Measurements from ENCODE around the gene PHF11. TPM values are rescaled to one million over a fixed set of nuclear protein-coding genes. Genes with fewer than 3 reads are reported as not detected.
"Not testable (repeated sequence)": the region's sequence is repeated elsewhere in the genome, so short reads cannot be mapped to it uniquely, and the experiment has no call there.

PHF11 gene
- polyA plus RNA-seq, 2 donors = 24.5 to 55.4 TPM

DNA sequence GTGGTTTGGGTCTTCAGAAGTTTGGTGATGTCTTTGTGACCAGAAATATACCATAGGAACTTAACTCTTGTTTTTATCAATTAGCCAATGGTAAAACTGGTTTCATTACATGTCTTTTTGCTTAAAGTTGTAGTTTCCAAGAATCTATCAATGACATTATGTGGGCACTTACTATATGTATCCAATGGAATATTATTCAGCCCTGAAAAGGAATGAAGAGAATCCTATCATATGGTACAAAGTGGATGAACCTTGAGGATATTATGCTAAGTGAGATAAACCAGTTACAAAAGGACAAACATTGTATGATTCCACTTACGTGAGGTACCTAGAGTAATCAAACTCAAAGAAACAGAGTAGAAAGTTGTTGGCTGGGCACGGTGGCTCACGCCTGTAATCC is 63.3 kb downstream of the PHF11 start:
- no peaks in the 10 kb centered on the region for H3K9me3 ChIP-seq (ENCODE audit: control insufficient read depth in 2 of 2, insufficient read depth in 1 of 2, low read depth in 1 of 2, low read length in 1 of 2)
- no peak overlapping the region for H3K27ac ChIP-seq (ENCODE audit: low read depth in 2 of 2, low read length in 1 of 2)
- H3K36me3 ChIP-seq (ENCODE audit: control insufficient read depth in 2 of 2, insufficient read depth in 2 of 2, low read length in 1 of 2) = peaks cover 0 to 3% of the 10 kb centered on the region in 2 donors
- no peaks in the 10 kb centered on the region for H3K27me3 ChIP-seq (ENCODE audit: control insufficient read depth in 1 of 2, insufficient read depth in 2 of 2, low read length in 2 of 2)
- WGBS, 2 donors = 98 to 99% methylated on average over 3 of the region's 3 CpGs
- H3K4me1 ChIP-seq (ENCODE audit: control insufficient read depth in 2 of 2, insufficient read depth in 2 of 2, low read length in 1 of 2) = no peaks in the 10 kb centered on the region
- H3K4me3 ChIP-seq (ENCODE audit: low read depth in 1 of 2, low read length in 2 of 2) = no peak overlapping the region

DNA sequence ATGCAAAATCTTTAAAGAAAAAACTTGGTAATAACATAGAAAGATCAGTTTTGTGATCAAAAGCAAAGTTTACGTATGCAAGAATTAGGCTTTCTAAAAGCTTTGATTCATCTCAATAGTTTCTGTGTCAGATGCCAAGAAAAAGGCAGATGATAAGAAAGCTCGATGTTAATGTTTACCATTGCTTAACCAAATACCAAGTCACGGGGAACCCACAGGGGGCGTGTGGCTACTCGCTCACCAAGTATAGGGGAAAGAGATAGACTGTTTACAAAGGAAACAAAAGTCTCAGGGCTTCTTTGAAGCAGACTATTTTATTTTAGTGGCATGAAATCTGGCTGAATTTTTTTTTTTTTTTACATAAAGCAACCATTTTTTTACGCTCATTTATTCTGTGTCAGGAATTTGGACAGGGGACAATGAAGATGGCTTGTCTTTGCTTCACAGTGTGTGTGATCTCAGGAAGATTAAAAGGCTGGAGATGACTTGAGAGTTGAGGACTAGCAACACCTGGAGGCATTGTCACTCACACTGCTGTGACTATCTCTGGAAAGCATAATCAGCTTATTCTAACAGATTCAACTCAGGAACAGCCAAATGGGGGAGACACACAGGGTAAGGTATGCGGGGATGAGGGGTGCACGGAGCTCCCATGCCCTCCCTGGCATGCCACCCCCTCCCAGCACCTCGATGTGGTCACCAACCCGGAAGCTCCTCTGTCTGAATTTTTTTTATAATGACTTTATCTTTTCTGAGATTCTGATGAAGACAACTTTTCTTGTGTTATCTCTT is 64.7 kb downstream of the PHF11 start:
- Histone ChIP-seq H3K4me3 (ENCODE audit: low read depth in 1 of 2, low read length in 2 of 2) (no peak overlapping the region), H3K9me3 (ENCODE audit: control insufficient read depth in 2 of 2, insufficient read depth in 1 of 2, low read depth in 1 of 2, low read length in 1 of 2) (no peaks in the 10 kb centered on the region), H3K4me1 (ENCODE audit: control insufficient read depth in 2 of 2, insufficient read depth in 2 of 2, low read length in 1 of 2) (no peaks in the 10 kb centered on the region), H3K27me3 (ENCODE audit: control insufficient read depth in 1 of 2, insufficient read depth in 2 of 2, low read length in 2 of 2) (no peaks in the 10 kb centered on the region), H3K27ac (ENCODE audit: low read depth in 2 of 2, low read length in 1 of 2) (no peak overlapping the region), H3K36me3 (ENCODE audit: control insufficient read depth in 2 of 2, insufficient read depth in 2 of 2, low read length in 1 of 2) (no peaks in the 10 kb centered on the region)
- WGBS, 2 donors = 41 to 42% methylated on average over 10 of the region's 10 CpGs

DNA sequence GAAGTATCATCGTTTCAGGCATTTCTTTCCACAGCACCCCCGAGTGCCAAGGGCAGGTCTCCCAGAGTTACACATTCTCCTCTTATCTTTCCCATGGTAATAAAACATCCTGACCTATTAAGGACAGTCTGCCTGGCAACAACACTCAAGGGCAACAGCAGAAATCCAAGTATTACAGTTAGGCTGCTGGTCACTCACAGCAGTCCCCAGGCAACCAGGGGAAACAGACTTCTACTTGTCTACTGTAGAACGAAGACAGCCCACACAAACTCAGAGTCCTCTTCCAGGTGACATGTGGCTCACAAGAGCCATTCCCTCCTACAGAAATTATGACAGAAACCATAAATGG is 65.3 kb downstream of the PHF11 start:
- Histone ChIP-seq H3K27ac (ENCODE audit: low read depth in 2 of 2, low read length in 1 of 2) (no peak overlapping the region), H3K9me3 (ENCODE audit: control insufficient read depth in 2 of 2, insufficient read depth in 1 of 2, low read depth in 1 of 2, low read length in 1 of 2) (no peaks in the 10 kb centered on the region), H3K4me1 (ENCODE audit: control insufficient read depth in 2 of 2, insufficient read depth in 2 of 2, low read length in 1 of 2) (no peaks in the 10 kb centered on the region), H3K27me3 (ENCODE audit: control insufficient read depth in 1 of 2, insufficient read depth in 2 of 2, low read length in 2 of 2) (no peaks in the 10 kb centered on the region), H3K4me3 (ENCODE audit: low read depth in 1 of 2, low read length in 2 of 2) (no peak overlapping the region), H3K36me3 (ENCODE audit: control insufficient read depth in 2 of 2, insufficient read depth in 2 of 2, low read length in 1 of 2) (no peaks in the 10 kb centered on the region)
- WGBS, 2 donors = 64 to 67% methylated on average over 3 of the region's 3 CpGs

DNA sequence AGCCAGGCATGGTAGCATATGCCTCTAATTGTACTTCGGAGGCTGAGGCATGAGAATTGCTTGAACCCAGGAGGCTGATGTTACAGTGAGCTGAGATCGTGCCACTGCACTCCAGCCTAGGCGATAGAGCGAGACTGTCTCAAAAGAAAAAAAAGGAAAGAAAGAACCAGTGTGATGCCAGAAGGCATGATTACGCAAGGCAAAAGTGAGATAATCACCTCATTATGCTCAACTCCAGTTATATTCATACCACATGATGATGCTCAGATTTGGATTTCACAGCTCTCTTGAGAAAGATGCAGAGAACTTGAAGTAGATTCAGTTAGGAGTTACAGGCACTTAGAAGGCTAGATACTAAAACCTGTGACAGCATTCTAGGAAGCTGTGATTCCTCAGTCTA is 67.8 kb downstream of the PHF11 start:
- Histone ChIP-seq H3K9me3 (ENCODE audit: control insufficient read depth in 2 of 2, insufficient read depth in 1 of 2, low read depth in 1 of 2, low read length in 1 of 2) (no peaks in the 10 kb centered on the region), H3K4me3 (ENCODE audit: low read depth in 1 of 2, low read length in 2 of 2) (no peak overlapping the region), H3K36me3 (ENCODE audit: control insufficient read depth in 2 of 2, insufficient read depth in 2 of 2, low read length in 1 of 2) (no peaks in the 10 kb centered on the region), H3K4me1 (ENCODE audit: control insufficient read depth in 2 of 2, insufficient read depth in 2 of 2, low read length in 1 of 2) (no peaks in the 10 kb centered on the region), H3K27me3 (ENCODE audit: control insufficient read depth in 1 of 2, insufficient read depth in 2 of 2, low read length in 2 of 2) (no peaks in the 10 kb centered on the region), H3K27ac (ENCODE audit: low read depth in 2 of 2, low read length in 1 of 2) (no peak overlapping the region)
- WGBS, 2 donors = 71 to 86% methylated on average over 5 of the region's 5 CpGs

DNA sequence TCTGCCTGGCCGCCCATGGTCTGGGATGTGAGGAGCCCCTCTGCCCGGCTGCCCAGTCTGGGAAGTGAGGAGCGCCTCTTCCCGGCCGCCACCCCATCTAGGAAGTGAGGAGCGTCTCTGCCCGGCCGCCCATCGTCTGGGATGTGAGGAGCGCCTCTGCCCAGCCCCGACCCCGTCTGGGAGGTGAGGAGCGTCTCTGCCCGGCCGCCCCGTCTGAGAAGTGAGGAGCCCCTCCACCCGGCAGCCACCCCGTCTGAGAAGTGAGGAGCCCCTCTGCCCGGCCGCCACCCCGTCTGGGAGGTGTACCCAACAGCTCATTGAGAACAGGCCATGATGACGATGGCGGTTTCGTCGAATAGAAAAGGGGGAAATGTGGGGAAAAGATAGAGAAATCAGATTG is 69.7 kb downstream of the PHF11 start:
- H3K36me3 ChIP-seq (ENCODE audit: control insufficient read depth in 2 of 2, insufficient read depth in 2 of 2, low read length in 1 of 2); H3K9me3 ChIP-seq (ENCODE audit: control insufficient read depth in 2 of 2, insufficient read depth in 1 of 2, low read depth in 1 of 2, low read length in 1 of 2); H3K4me1 ChIP-seq (ENCODE audit: control insufficient read depth in 2 of 2, insufficient read depth in 2 of 2, low read length in 1 of 2); H3K27ac ChIP-seq (ENCODE audit: low read depth in 2 of 2, low read length in 1 of 2); H3K4me3 ChIP-seq (ENCODE audit: low read depth in 1 of 2, low read length in 2 of 2); H3K27me3 ChIP-seq (ENCODE audit: control insufficient read depth in 1 of 2, insufficient read depth in 2 of 2, low read length in 2 of 2): not testable (repeated sequence)
- WGBS, 2 donors = 98 to 99% methylated on average over 9 to 24 of the region's 25 CpGs

DNA sequence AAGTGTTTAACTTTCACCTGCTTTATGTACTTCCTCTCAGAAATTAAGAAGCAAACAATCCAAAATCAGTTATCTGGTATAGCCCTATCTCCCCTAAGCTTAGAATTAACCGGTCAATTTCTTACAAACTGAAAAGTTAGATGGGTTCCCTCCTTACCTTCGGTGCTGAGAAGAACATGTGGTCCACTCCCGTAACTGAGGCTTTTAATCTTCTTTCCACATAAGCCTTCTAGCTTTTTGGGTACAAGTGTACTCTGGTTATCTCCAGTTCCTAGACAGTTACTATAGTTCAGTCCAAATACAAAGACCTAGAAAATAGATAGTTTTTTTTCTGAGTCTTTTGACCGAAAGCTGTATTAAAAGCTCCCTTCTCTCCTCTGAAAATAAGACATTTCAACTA is 70.7 kb downstream of the PHF11 start:
- Histone ChIP-seq H3K9me3 (ENCODE audit: control insufficient read depth in 2 of 2, insufficient read depth in 1 of 2, low read depth in 1 of 2, low read length in 1 of 2) (no peaks in the 10 kb centered on the region), H3K4me1 (ENCODE audit: control insufficient read depth in 2 of 2, insufficient read depth in 2 of 2, low read length in 1 of 2) (peaks cover 0 to 2% of the 10 kb centered on the region in 2 donors), H3K27me3 (ENCODE audit: control insufficient read depth in 1 of 2, insufficient read depth in 2 of 2, low read length in 2 of 2) (no peaks in the 10 kb centered on the region), H3K4me3 (ENCODE audit: low read depth in 1 of 2, low read length in 2 of 2) (no peak overlapping the region), H3K36me3 (ENCODE audit: control insufficient read depth in 2 of 2, insufficient read depth in 2 of 2, low read length in 1 of 2) (no peaks in the 10 kb centered on the region), H3K27ac (ENCODE audit: low read depth in 2 of 2, low read length in 1 of 2) (no peak overlapping the region)
- 93 to 97% methylated on average over 4 of the region's 4 CpGs for WGBS, 2 donors

DNA sequence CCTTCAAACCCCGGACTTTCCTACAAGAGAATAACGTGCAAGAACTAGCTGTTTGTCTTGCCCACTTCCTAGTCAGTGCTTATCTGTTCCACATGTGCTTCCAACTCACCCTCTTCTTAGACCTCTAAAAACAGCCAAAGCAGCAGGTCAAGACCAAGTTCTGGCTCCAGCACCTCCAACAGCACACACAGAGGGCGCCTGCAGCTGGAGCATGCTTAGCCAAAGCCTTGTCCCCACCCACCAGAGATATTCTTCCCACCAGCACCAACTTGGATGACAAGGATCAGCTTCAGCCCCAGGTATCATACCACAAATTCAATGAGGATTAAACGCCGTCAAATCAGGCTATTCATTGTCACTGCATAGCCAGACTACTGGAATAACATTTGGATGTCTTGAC is 71.7 kb downstream of the PHF11 start:
- WGBS, 2 donors = 59 to 73% methylated on average over 5 of the region's 5 CpGs
- no peaks in the 10 kb centered on the region for H3K27me3 ChIP-seq (ENCODE audit: control insufficient read depth in 1 of 2, insufficient read depth in 2 of 2, low read length in 2 of 2)
- no peak overlapping the region for H3K27ac ChIP-seq (ENCODE audit: low read depth in 2 of 2, low read length in 1 of 2)
- no peaks in the 10 kb centered on the region for H3K9me3 ChIP-seq (ENCODE audit: control insufficient read depth in 2 of 2, insufficient read depth in 1 of 2, low read depth in 1 of 2, low read length in 1 of 2)
- no peaks in the 10 kb centered on the region for H3K36me3 ChIP-seq (ENCODE audit: control insufficient read depth in 2 of 2, insufficient read depth in 2 of 2, low read length in 1 of 2)
- H3K4me3 ChIP-seq (ENCODE audit: low read depth in 1 of 2, low read length in 2 of 2) = no peak overlapping the region
- H3K4me1 ChIP-seq (ENCODE audit: control insufficient read depth in 2 of 2, insufficient read depth in 2 of 2, low read length in 1 of 2) = peaks cover 0 to 3% of the 10 kb centered on the region in 2 donors

DNA sequence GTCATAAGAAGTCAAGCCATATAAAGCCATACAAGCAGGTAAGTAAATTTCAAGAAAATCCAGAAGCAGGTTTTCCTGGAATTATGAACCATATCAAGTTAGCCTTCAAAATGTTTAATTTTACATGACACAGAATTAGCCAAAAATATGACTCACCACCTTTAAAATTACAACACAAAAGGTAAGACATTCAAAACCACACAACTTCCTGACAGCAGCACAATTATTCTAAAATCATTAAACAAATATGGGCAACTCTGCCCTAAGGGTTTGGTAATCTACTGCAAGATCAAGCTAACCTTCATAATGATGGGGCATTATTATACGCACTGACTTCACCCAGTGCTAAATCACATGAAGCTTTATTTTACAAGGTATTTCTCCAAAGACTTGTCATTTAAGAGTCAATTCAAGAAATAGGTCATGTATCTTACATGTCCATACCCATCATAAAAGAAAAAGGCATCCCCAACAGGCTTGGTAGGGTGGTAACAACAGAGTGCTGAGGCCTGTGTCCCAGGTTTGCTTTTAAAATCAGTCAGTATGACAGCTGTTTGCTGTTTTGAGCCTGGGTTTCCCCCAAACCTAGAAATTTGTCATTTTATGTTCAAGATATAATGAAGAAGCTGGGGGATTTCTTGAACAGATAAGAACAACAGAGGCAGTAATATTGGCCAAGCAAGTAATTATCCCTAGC is 74.4 kb downstream of the PHF11 start:
- Histone ChIP-seq H3K36me3 (ENCODE audit: control insufficient read depth in 2 of 2, insufficient read depth in 2 of 2, low read length in 1 of 2) (no peaks in the 10 kb centered on the region), H3K4me3 (ENCODE audit: low read depth in 1 of 2, low read length in 2 of 2) (no peak overlapping the region), H3K4me1 (ENCODE audit: control insufficient read depth in 2 of 2, insufficient read depth in 2 of 2, low read length in 1 of 2) (peaks cover 0 to 3% of the 10 kb centered on the region in 2 donors), H3K27me3 (ENCODE audit: control insufficient read depth in 1 of 2, insufficient read depth in 2 of 2, low read length in 2 of 2) (no peaks in the 10 kb centered on the region), H3K27ac (ENCODE audit: low read depth in 2 of 2, low read length in 1 of 2) (no peak overlapping the region), H3K9me3 (ENCODE audit: control insufficient read depth in 2 of 2, insufficient read depth in 1 of 2, low read depth in 1 of 2, low read length in 1 of 2) (no peaks in the 10 kb centered on the region)
- WGBS, 2 donors = 43 to 58% methylated on average over 1 of the region's 1 CpG

DNA sequence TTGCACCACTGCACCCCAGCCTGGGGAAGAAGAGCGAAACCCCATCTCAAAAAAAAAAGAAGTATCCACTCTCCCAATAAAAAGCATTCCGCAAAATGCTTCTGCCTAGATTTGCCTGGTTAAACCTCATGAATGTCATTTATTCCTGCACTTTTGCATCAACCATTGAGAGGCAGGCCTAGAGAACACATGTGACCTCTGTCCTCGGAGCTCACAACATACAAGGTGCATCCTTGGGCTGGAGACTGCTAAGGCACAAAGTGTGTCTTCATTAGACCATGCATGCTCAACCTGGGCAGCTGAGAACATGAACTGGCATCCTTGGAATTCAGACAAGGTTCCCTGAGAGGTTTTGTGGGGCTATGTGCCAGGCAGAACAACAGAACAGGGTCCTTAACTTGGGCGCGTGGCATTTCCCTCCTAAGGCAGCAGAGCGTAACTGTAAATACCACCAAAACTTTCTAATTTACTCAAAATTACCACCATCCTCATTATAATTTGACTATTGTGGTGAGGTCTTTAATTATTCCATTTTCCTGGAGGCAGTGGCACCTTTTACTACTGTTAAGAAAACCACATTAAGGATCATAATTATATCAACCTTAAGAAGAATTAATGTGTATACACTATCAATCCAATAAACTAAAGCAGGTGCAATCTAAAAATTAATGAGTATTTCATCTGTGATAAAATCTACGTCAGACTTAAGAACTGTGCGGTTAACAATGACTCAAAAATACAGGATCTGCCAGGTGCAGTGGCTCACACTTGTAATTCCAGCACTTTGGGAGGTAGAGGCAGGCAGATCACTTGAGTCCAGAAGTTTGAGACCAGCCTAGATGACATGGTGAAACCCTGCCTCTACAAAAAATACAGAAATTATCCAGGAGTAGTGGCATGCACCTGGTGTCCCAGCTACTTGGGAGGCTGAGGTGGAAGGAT is 75.8 kb downstream of the PHF11 start:
- Histone ChIP-seq H3K27me3 (ENCODE audit: control insufficient read depth in 1 of 2, insufficient read depth in 2 of 2, low read length in 2 of 2) (no peaks in the 10 kb centered on the region), H3K36me3 (ENCODE audit: control insufficient read depth in 2 of 2, insufficient read depth in 2 of 2, low read length in 1 of 2) (no peaks in the 10 kb centered on the region), H3K4me3 (ENCODE audit: low read depth in 1 of 2, low read length in 2 of 2) (no peak overlapping the region), H3K9me3 (ENCODE audit: control insufficient read depth in 2 of 2, insufficient read depth in 1 of 2, low read depth in 1 of 2, low read length in 1 of 2) (no peaks in the 10 kb centered on the region), H3K27ac (ENCODE audit: low read depth in 2 of 2, low read length in 1 of 2) (no peak overlapping the region), H3K4me1 (ENCODE audit: control insufficient read depth in 2 of 2, insufficient read depth in 2 of 2, low read length in 1 of 2) (peaks cover 0 to 3% of the 10 kb centered on the region in 2 donors)
- WGBS, 2 donors = 77 to 82% methylated on average over 8 of the region's 8 CpGs
